ENCODE data around the gene MED12L.

MED12L gene

DNA sequence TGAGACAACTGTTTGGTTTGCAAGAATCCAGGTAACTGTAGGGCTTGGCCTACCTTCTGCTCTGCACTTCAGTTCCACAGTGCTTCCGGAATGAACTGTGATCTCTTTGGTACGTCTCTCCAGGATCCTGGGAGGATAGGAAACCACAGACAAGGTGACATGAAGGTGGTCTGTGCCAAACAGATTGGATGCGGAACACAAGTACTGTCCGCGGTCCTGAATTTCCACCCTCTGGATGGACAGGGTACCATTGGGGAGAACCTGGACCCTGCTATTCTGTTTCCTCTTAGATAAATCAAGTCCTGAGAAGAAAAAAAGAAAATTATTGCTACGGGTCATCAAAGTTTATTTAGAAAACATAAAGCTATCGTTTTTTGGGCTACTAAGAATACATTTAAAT is 358.1 kb downstream of the MED12L start (continued):
- TF ChIP-seq, protein P1, sequence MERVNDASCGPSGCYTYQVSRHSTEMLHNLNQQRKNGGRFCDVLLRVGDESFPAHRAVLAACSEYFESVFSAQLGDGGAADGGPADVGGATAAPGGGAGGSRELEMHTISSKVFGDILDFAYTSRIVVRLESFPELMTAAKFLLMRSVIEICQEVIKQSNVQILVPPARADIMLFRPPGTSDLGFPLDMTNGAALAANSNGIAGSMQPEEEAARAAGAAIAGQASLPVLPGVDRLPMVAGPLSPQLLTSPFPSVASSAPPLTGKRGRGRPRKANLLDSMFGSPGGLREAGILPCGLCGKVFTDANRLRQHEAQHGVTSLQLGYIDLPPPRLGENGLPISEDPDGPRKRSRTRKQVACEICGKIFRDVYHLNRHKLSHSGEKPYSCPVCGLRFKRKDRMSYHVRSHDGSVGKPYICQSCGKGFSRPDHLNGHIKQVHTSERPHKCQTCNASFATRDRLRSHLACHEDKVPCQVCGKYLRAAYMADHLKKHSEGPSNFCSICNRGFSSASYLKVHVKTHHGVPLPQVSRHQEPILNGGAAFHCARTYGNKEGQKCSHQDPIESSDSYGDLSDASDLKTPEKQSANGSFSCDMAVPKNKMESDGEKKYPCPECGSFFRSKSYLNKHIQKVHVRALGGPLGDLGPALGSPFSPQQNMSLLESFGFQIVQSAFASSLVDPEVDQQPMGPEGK (CRISPR knock-in tag; IDR thresholded peaks at IDR 0.05; ENCODE audit: borderline replicate concordance): no peak

DNA sequence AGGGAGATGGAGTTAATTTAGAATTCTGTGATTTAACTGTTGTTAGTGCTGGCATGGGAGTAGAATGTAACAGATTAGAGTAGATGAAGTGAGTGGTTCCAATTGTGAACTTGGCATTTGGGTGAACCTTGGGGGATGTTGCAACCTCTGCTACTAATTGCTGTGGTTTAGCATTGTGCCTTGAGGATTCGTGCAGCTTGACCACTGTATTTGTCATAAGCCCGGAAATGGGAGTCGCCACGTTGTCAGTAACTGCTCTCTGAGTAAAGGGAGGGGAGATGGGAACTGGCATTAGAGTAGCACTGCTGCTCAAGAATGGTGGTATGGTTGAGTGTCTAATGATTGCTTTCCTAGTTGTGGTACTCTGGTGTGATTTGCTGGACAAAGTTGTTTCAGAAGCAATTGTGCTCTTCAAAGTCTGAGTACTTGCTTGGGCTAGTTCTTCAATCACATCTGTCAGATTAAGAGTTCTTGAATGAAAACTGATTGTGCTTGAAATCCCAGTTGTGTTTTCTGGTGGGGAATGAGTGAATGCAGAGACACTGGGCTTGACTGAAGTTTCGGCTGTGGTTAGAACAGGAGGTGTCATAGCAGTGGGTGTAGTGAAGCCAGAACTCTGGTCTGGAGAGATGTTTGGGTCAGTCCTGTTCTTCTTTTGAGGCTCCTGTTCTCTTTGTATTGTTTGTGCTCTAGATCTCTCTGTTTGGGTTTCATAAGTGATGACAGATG is 360.0 kb downstream of the MED12L start:
- no peak for TF ChIP-seq OSR1 (CRISPR knock-in tag; IDR thresholded peaks at IDR 0.05)
- TF ChIP-seq, protein P2, sequence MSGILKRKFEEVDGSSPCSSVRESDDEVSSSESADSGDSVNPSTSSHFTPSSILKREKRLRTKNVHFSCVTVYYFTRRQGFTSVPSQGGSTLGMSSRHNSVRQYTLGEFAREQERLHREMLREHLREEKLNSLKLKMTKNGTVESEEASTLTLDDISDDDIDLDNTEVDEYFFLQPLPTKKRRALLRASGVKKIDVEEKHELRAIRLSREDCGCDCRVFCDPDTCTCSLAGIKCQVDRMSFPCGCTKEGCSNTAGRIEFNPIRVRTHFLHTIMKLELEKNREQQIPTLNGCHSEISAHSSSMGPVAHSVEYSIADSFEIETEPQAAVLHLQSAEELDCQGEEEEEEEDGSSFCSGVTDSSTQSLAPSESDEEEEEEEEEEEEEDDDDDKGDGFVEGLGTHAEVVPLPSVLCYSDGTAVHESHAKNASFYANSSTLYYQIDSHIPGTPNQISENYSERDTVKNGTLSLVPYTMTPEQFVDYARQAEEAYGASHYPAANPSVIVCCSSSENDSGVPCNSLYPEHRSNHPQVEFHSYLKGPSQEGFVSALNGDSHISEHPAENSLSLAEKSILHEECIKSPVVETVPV (CRISPR knock-in tag; IDR thresholded peaks at IDR 0.05): no peak
- TF ChIP-seq, protein P3, sequence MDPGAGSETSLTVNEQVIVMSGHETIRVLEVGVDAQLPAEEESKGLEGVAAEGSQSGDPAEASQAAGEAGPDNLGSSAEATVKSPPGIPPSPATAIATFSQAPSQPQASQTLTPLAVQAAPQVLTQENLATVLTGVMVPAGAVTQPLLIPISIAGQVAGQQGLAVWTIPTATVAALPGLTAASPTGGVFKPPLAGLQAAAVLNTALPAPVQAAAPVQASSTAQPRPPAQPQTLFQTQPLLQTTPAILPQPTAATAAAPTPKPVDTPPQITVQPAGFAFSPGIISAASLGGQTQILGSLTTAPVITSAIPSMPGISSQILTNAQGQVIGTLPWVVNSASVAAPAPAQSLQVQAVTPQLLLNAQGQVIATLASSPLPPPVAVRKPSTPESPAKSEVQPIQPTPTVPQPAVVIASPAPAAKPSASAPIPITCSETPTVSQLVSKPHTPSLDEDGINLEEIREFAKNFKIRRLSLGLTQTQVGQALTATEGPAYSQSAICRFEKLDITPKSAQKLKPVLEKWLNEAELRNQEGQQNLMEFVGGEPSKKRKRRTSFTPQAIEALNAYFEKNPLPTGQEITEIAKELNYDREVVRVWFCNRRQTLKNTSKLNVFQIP (CRISPR knock-in tag; IDR thresholded peaks at IDR 0.05; ENCODE audit: borderline replicate concordance, low read depth): no peak
- no peak for ATAC-seq

DNA sequence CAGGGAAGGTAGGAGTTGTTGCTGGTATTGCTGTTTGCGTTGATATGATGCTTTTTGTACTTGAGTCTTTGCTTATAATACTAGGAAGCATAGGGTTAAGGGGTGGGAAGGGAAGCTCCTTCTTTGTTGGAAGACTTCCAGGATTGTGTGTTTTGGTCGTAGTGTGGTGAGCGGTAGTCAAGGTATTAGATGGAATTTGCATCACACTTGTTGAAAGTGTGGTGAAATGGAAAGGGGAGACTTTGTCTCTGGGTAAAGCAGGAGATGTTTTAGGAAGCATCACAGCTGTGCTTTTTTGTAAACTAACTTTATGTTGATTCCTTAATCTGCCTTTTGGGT is 360.5 kb downstream of the MED12L start:
- ATAC-seq: no peak

DNA sequence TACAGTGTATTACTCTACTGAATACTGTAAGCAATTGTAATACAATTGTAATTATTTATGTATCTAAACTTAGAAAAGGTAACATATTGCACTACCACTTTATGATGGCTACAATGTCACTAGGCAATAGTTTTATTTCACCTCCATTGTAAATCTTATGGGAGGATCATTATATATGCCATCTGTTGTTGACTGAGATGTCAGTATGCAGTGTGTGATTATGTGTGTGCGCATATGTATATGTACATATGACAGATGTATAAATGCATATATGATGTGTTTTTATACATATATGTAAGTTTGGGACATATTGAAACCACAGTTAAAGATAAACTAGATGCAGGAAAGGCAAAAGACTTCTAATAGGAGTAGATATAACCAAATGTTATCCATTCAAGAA is 366.9 kb downstream of the MED12L start:
- ATAC-seq: no peak
- no peak for TF ChIP-seq RARB (CRISPR knock-in tag; IDR thresholded peaks at IDR 0.05)
- TF ChIP-seq BACH2 (CRISPR knock-in tag; IDR thresholded peaks at IDR 0.05; ENCODE audit: borderline replicate concordance): no peak
- TF ChIP-seq ZNF565 (CRISPR knock-in tag; conservative IDR thresholded peaks at IDR 0.05; ENCODE audit: low read depth): no peak
- TF ChIP-seq TCF4 (CRISPR knock-in tag; IDR thresholded peaks at IDR 0.05; ENCODE audit: borderline replicate concordance): no peak
- no peak for TF ChIP-seq ZFP3 (CRISPR knock-in tag; IDR thresholded peaks at IDR 0.05)
- no peak for TF ChIP-seq GLIS3 (CRISPR knock-in tag; IDR thresholded peaks at IDR 0.05)
- no peak for TF ChIP-seq ESRRG (CRISPR knock-in tag; IDR thresholded peaks at IDR 0.05)
- TF ChIP-seq PPARA (CRISPR knock-in tag; IDR thresholded peaks at IDR 0.05; ENCODE audit: borderline replicate concordance): no peak
- TF ChIP-seq CSDC2 (CRISPR knock-in tag; IDR thresholded peaks at IDR 0.05): no peak
- TF ChIP-seq TOX (CRISPR knock-in tag; IDR thresholded peaks at IDR 0.05; ENCODE audit: borderline replicate concordance): no peak

More for the DNA sequence above, 360.5 kb downstream of the MED12L start:
- TF ChIP-seq ZNF8 (CRISPR knock-in tag; IDR thresholded peaks at IDR 0.05) (no peak), ARNTL (CRISPR knock-in tag; IDR thresholded peaks at IDR 0.05; ENCODE audit: borderline replicate concordance, low read depth) (no peak), ZNF70 (CRISPR knock-in tag; IDR thresholded peaks at IDR 0.05) (no peak), BACH2 (CRISPR knock-in tag; IDR thresholded peaks at IDR 0.05; ENCODE audit: borderline replicate concordance) (no peak), ESRRG (CRISPR knock-in tag; IDR thresholded peaks at IDR 0.05) (no peak), ZC3H10 (CRISPR knock-in tag; IDR thresholded peaks at IDR 0.05) (no peak), ZNF565 (CRISPR knock-in tag; conservative IDR thresholded peaks at IDR 0.05; ENCODE audit: low read depth) (no peak), TCF4 (CRISPR knock-in tag; IDR thresholded peaks at IDR 0.05; ENCODE audit: borderline replicate concordance) (no peak), OSR1 (CRISPR knock-in tag; IDR thresholded peaks at IDR 0.05) (no peak), ISL1 (CRISPR knock-in tag; IDR thresholded peaks at IDR 0.05) (no peak), ZFP3 (CRISPR knock-in tag; IDR thresholded peaks at IDR 0.05) (no peak), ZFP30 (CRISPR knock-in tag; IDR thresholded peaks at IDR 0.05) (no peak)
- TF ChIP-seq, protein P1 (CRISPR knock-in tag; IDR thresholded peaks at IDR 0.05; ENCODE audit: borderline replicate concordance): no peak

DNA sequence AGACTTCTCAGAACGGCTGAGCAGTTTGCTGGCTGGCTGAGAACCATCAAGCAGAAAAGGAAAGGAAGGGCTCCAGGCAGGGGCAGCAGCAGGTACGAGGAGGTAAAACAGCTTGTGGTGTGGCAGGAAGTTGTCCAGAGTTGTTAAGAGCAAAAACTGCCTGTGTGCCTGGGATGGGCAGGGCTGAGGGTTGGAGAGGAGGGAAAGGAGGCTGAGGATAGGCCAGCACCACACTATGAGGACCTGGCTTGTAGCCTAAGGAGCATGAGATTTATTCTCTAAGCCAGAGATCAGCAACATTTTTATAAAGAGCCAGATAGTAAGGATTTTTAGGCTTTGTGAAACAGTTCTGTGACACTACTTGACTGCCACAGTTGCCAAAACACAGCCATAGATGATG is 367.4 kb downstream of the MED12L start:
- no peak for ATAC-seq
- TF ChIP-seq ZFP30 (CRISPR knock-in tag; IDR thresholded peaks at IDR 0.05) (no peak), SNAI2 (CRISPR knock-in tag; IDR thresholded peaks at IDR 0.05) (no peak)
